HL-60 (cell line): ENCODE measurements around the gene MARCHF2.

Experiments
- CTCF ChIP-seq: IDR thresholded peaks from one replicate; pipeline ENCODE4 v1.5.1; 2011; ENCODE audit warnings: low read length, control low read depth, inconsistent platforms; ENCODE audit not compliant: insufficient read depth
- GABPA ChIP-seq: IDR thresholded peaks from 2 replicates; pipeline ENCODE4 v1.6.1; 2012; ENCODE audit warnings: low read depth
- REST ChIP-seq: IDR thresholded peaks from 2 replicates; pipeline ENCODE4 v1.6.1; 2012; ENCODE audit warnings: low read depth; ENCODE audit not compliant: insufficient replicate concordance

- TF ChIP-seq CTCF (no peak), REST (no peak), GABPA (no peak)
These were observed 21.7 kb upstream of the MARCHF2 start for GRCh38 chr19:8391198-8392016.
